GM18507 (cell line): ENCODE data around the gene OVOL1.
"Not testable (repeated sequence)": the region's sequence is repeated elsewhere in the genome, so short reads cannot be mapped to it uniquely, and the experiment has no call there.

Experiments
- DNase-seq: peaks from one replicate; pipeline ENCODE4 v3.0.0; 2011; ENCODE audit warnings: low read depth; ENCODE audit not compliant: insufficient read length; ENCODE audit errors: extremely low spot score
- FAIRE-seq: peaks from 2 replicates; lab custom pipeline; 2011; peaks lifted over from hg19 to GRCh38; lab: Jason Lieb, UNC

OVOL1 gene

GRCh38 chr11:65786786-65787636 lies at the start of gene OVOL1:
OVOL1 (plus strand) TSS chr11:65787063; CDS start chr11:65787374, 311 bp downstream.
- FAIRE-seq (no peak), DNase-seq (no peak)

GRCh38 chr11:65739022-65739421 lies 47.8 kb upstream of the OVOL1 start:
- DNase-seq (no peak), FAIRE-seq (no peak)

GRCh38 chr11:65741185-65741584 lies 45.7 kb upstream of the OVOL1 start:
- no peak for FAIRE-seq
- no peak for DNase-seq

DNA sequence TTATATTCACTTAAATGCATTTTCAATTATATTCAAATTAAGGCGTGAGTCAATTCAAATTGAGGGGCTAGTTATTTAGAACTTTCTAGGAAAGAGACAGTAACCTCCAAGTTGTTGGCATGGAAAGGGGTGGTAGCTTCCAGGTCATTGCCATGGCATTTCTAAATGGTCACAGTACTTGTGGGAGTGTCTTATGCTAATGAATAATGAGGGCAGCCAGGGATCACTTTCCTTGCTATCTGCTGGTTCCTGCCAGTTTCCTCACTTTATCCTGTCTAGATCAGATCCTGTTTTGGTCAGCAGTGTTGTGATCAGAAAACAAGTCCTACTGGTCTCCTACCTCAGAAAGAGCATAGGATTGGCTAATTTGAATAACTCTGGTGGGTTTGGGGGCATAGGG lies 44.5 kb upstream of the OVOL1 start:
- no peak for FAIRE-seq
- DNase-seq: no peak

DNA sequence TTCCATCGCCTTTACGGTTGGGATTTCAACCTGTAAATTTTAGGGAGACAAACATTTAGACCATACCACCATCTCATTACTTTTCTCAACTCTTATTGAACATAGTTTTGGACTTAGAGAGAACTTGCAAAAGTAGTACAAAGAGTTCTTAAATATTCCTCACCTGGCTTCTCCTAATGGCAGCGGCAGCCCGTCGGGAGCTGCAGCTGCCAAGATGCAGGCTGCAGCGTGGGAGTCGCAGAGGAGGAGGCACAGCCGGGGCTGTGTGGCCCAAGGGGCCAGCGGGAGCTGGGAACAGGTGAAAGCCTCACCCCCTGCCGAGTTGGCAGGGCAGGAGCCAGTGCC lies 43.2 kb upstream of the OVOL1 start:
- FAIRE-seq: no peak
- no peak for DNase-seq

DNA sequence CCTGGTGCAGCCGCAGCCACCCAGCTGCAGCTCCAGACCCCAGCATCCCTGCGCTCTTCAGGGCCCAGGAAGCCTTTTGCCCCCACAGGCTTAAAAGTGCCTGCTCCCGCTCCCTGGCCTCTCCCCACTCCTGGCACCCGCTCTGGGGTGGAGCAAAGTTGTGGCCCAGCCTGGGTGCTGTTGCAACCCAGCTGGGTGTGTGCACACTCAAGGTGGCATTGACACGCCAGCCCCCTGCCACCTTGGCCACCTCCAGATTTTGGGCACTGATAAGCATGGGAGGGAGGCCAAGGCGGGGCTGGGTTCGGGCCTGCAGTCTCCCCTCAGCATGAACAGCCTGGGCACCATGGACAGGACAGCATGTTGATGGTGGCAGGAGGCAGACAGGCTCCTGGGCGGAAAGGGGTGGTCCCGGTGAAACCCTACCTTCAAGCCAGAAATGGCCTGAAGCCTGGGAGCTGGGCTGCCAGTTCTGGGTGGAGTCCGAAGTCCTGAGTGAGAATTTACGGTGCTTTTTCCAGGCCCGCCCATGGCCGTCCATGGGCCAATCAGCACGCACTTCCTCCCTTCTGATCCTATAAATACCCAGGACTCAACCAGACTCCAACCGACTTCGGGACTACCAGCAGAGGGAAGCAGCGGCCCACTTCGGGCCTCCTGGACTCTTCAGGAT lies 42.7 kb upstream of the OVOL1 start:
- no peak for FAIRE-seq
- DNase-seq: no peak

GRCh38 chr11:65744699-65745042 lies 42.2 kb upstream of the OVOL1 start:
- no peak for FAIRE-seq
- DNase-seq: no peak

GRCh38 chr11:65745049-65745448 lies 41.8 kb upstream of the OVOL1 start:
- FAIRE-seq (no peak), DNase-seq (no peak)

DNA sequence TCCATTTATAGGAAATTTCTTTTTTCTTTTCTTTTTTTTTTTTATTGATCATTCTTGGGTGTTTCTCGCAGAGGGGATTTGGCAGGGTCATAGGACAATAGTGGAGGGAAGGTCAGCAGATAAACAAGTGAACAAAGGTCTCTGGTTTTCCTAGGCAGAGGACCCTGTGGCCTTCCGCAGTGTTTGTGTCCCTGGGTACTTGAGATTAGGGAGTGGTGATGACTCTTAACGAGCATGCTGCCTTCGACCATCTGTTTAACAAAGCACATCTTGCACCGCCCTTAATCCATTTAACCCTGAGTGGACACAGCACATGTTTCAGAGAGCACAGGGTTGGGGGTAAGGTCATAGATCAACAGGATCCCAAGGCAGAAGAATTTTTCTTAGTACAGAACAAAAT lies 24.7 kb upstream of the OVOL1 start:
- DNase-seq, FAIRE-seq: not testable (repeated sequence)

GRCh38 chr11:65762816-65763215 lies 24.0 kb upstream of the OVOL1 start:
- DNase-seq, FAIRE-seq: not testable (repeated sequence)

GRCh38 chr11:65764434-65764833 lies 22.4 kb upstream of the OVOL1 start:
- DNase-seq: no peak
- FAIRE-seq: no peak

DNA sequence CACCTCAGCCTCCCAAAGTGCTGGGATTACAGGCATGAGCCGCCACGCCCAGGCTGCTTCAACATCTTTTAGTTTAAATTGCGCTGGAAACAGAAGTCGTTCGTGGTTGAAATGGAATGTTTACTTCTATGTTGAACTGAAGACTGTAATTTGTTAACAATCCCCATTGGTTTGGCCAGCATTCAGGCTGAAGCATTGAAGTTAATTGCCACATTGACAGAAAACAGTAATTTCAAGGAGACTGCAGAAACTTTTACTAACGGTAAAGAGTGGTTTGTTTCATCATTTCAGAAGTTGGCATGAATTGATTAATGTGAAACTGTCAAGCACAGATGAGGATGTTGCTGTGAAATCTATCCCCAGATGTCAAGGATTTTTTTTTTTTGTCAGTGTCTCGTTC lies 20.3 kb upstream of the OVOL1 start:
- DNase-seq (no peak), FAIRE-seq (no peak)

DNA sequence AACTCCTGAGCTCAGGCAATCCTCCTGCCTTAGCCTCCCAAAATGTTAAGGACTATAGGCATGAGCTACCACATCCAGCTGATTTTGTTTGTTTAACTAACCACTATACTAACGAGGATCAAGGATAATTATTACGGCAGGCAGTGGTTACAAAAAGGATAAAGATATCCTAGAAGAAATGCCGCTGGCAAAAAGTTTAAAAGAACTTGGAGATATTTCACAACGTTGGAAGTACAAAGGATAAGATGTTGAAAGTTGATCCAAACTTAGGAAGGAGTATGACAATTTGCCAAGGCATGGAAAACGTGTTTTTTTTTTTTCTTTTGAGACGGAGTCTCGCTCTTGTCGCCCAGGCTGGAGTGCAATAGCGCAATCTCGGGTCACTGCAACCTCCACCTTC lies 19.5 kb upstream of the OVOL1 start:
- FAIRE-seq: no peak
- no peak for DNase-seq

DNA sequence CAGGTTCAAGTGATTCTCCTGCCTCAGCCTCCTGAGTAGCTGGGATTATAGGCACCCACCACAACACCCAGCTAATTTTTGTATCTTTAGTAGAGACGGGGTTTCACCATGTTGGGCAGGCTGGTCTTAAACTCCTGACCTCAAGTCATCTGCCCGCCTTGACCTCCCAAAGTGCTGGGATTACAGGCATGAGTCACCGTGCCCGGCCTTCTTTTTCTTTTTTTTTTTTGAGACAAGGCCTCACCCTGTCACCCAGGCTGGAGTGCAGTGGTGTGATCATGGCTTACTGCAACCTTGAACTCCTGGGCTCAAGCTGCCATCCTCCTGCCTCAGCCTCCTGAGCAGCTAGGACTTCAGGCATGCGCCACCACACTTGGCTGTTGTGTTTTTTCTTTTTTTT lies 19.1 kb upstream of the OVOL1 start:
- not testable (repeated sequence) for DNase-seq, FAIRE-seq

- no peak for FAIRE-seq
These were observed 15.8 kb upstream of the OVOL1 start for GRCh38 chr11:65770951-65771567.

DNA sequence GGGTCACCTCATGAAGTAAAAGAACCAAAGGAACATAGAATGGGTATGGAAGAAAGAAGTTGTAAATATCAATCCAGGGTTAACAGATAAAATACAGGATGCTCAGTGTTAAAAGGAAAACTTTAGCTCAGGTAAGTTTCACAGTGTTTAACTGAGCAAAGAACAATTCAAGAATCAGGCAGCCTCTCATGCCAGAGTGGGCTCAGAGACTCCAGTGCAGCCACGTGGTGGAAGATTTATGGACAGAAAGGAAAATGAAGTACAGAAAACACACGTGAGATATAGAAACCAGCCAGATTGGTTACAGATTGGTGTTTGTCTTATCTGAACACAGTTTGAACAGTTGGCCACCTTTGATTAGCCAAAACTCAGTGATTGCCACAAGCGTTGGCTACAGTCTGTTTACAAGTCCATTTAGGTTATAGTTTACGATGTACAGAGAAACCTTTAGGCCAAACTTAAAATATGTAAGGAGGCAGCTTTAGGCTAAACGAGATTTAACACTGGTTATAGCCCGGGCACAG lies 15.2 kb upstream of the OVOL1 start:
- no peak for DNase-seq
- FAIRE-seq: no peak

More at GRCh38 chr11:65770951-65771567, 15.8 kb upstream of the OVOL1 start:
- no peak for DNase-seq

GRCh38 chr11:65773784-65774411 lies 13.0 kb upstream of the OVOL1 start:
- FAIRE-seq: no peak

DNA sequence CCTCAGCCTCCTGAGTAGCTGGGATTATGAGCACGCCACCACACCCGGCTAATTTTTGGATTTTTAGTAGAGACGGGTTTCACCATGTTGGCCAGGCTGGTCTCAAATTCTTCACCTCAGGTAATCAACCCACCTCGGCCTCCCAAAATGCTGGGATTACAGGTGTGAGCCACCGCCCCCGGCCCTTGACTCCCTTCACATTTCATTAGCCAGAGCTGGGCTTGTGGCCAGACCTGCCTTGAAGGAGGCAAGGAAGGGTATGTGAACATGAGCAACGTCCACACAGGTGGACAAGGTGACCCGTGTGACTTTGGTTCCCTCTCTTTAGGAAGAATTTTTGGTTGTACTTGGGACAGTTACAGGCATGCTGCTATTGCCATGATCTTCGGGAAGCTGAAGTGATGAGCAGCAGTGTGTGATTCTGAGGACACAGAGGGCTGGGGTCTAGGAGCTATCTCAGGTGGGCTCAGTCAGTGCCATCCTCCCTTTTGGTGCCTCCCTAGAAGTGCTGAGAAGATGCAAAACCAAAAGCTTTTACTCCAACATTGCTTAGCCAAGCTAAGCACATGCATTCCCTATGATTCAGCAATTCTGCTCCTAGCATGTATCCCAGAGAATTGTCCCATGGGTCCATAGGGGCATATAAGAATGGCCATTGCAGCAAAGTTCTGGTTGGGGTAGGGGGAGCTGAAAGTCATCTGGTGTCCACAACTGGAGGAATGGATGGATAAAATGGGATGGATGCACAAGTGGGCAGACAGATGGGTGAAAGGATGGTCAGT lies 12.1 kb upstream of the OVOL1 start:
- FAIRE-seq (no peak), DNase-seq (no peak)

More at GRCh38 chr11:65773784-65774411, 13.0 kb upstream of the OVOL1 start:
- DNase-seq: no peak

- no peak for DNase-seq
- FAIRE-seq: no peak
These were observed 10.7 kb upstream of the OVOL1 start for GRCh38 chr11:65776196-65776595.
